Measurements from ENCODE around the gene WLS. TPM values are rescaled to one million over a fixed set of nuclear protein-coding genes. Genes with fewer than 3 reads are reported as not detected.

WLS gene
- total RNA-seq, 1 donor from 2014 or later = 68.0 TPM

GRCh38 chr1:68142036-68142435 is 90.3 kb downstream of the WLS start:
- H3K27ac ChIP-seq = no peak overlapping the region
- H3K27me3 ChIP-seq = no peaks in the 10 kb centered on the region
- intact Hi-C loops (cut with DNase I) = no loop called here
- no peak for DNase-seq (ENCODE audit: extremely low spot score in 2 of 2)
- TF ChIP-seq CTCF (IDR thresholded peaks at IDR 0.05) (no peak), POLR2AphosphoS5 (IDR thresholded peaks at IDR 0.05; ENCODE audit: insufficient read depth in 1 of 2, low read depth in 1 of 2) (no peak), POLR2A (IDR thresholded peaks at IDR 0.05) (no peak)
- H3K4me1 ChIP-seq = no peaks in the 10 kb centered on the region
- H3K9me3 ChIP-seq = no peaks in the 10 kb centered on the region
- no peak overlapping the region for H3K4me3 ChIP-seq
- H3K36me3 ChIP-seq = peaks cover 0 to 39% of the 10 kb centered on the region in 2 donors

- intact Hi-C loops (cut with DNase I) = no loop called here
- H3K9me3 ChIP-seq = no peaks in the 10 kb centered on the region
- no peaks in the 10 kb centered on the region for H3K4me1 ChIP-seq
- H3K27me3 ChIP-seq = no peaks in the 10 kb centered on the region
- no peak overlapping the region for H3K4me3 ChIP-seq
- TF ChIP-seq POLR2AphosphoS5 (IDR thresholded peaks at IDR 0.05; ENCODE audit: insufficient read depth in 1 of 2, low read depth in 1 of 2) = no peak
- TF ChIP-seq POLR2A (IDR thresholded peaks at IDR 0.05) = no peak
- no peak for TF ChIP-seq CTCF (IDR thresholded peaks at IDR 0.05)
- peaks cover 0 to 37% of the 10 kb centered on the region in 2 donors for H3K36me3 ChIP-seq
- no peak overlapping the region for H3K27ac ChIP-seq
- no peak for DNase-seq (ENCODE audit: extremely low spot score in 2 of 2)
These were observed 91.0 kb downstream of the WLS start for GRCh38 chr1:68141071-68142021.

GRCh38 chr1:68140536-68140935 is 91.8 kb downstream of the WLS start:
- Histone ChIP-seq H3K27ac (no peak overlapping the region), H3K9me3 (no peaks in the 10 kb centered on the region), H3K27me3 (no peaks in the 10 kb centered on the region), H3K4me1 (no peaks in the 10 kb centered on the region), H3K4me3 (no peak overlapping the region), H3K36me3 (peaks cover 0 to 30% of the 10 kb centered on the region in 2 donors)
- no peak for DNase-seq (ENCODE audit: extremely low spot score in 2 of 2)
- intact Hi-C loops (cut with DNase I) = no loop called here
- TF ChIP-seq POLR2A (IDR thresholded peaks at IDR 0.05) (no peak), CTCF (IDR thresholded peaks at IDR 0.05) (no peak), POLR2AphosphoS5 (IDR thresholded peaks at IDR 0.05; ENCODE audit: insufficient read depth in 1 of 2, low read depth in 1 of 2) (no peak)

- Histone ChIP-seq H3K4me3 (no peak overlapping the region), H3K27ac (no peak overlapping the region), H3K36me3 (peaks cover 0 to 30% of the 10 kb centered on the region in 2 donors), H3K9me3 (no peaks in the 10 kb centered on the region), H3K27me3 (no peaks in the 10 kb centered on the region), H3K4me1 (no peaks in the 10 kb centered on the region)
- no peak for DNase-seq (ENCODE audit: extremely low spot score in 2 of 2)
- TF ChIP-seq POLR2A (IDR thresholded peaks at IDR 0.05) (no peak), POLR2AphosphoS5 (IDR thresholded peaks at IDR 0.05; ENCODE audit: insufficient read depth in 1 of 2, low read depth in 1 of 2) (no peak), CTCF (IDR thresholded peaks at IDR 0.05) (no peak)
- intact Hi-C loops (cut with DNase I) = no loop called here
These were observed 96.1 kb downstream of the WLS start for GRCh38 chr1:68136187-68136586.

Measured in vagina (tissue), 2 donors.